ENCODE results near the gene SPRR1A. TPM values are rescaled to one million over a fixed set of nuclear protein-coding genes. Genes with fewer than 3 reads are reported as not detected.

Gene SPRR1A
- total and polyA plus RNA-seq, 10 of the 15 experiments (the other 5 are each of a cell fraction or from before 2014, with no cell fraction given) = not detected

GRCh38 chr1:152964536-152964935 is 19.3 kb upstream of the SPRR1A start:
- no peak overlapping the region for H3K4me2 ChIP-seq (ENCODE audit: control insufficient read depth, insufficient read depth)
- no peaks in the 10 kb centered on the region for H4K20me1 ChIP-seq (ENCODE audit: control insufficient read depth, insufficient read depth)
- H3K36me3 ChIP-seq (ENCODE audit: control insufficient read depth in 2 of 2, insufficient read depth in 2 of 2, low read length in 1 of 2) = no peaks in the 10 kb centered on the region
- ChIA-PET SMC1A (ENCODE audit: uncharacterized antibody, unreplicated experiment) (interaction anchor here (1.2 to 1.4 kb wide), 2 partner anchors 12 to 228 kb away, joined by 3 to 5 read pairs; no protein-coding TSS in a partner anchor), RAD21 (ENCODE audit: unreplicated experiment) (interaction anchor here (0.7 kb wide), 1 partner anchor 10 kb away, joined by 3 read pairs; no protein-coding TSS in a partner anchor), CTCF (interaction anchor here (1.2 to 7.6 kb wide), 4 partner anchors 94 to 313 kb away, joined by 3 to 66 read pairs (median 5); no protein-coding TSS in a partner anchor), POLR2A (no interaction called here)
- H3K27ac ChIP-seq (ENCODE audit: control insufficient read depth, insufficient read depth) = no peak overlapping the region
- no peaks in the 10 kb centered on the region for H3K79me2 ChIP-seq (ENCODE audit: control insufficient read depth, insufficient read depth, low read length)
- ATAC-seq (no peak), FAIRE-seq (no peak), DNase-seq (ENCODE audit: low read depth, low spot score) (no peak)
- in situ Hi-C loops (cut with MboI) = no loop called here
- BruUV-seq (replicated peaks) = no TSS peak
- H3K27me3 ChIP-seq (replicated peaks in 1 of 2; ENCODE audit: control insufficient read depth in 2 of 2, insufficient read depth in 2 of 2, low read length in 1 of 2) = no peaks in the 10 kb centered on the region; a peak in 1 of 4 replicates
- WGBS (ENCODE audit: insufficient coverage, insufficient replicate concordance, low lambda C conversion rate, missing lambda C conversion rate) = 0% methylated on average over 1 of the region's 1 CpG
- H3K9me3 ChIP-seq (replicated peaks; ENCODE audit: control insufficient read depth, insufficient read depth, low read length) = no peaks in the 10 kb centered on the region
- intact Hi-C loops (cut with micrococcal nuclease; ENCODE audit: unreplicated experiment) = loop anchor here (10.0 kb wide), 1 partner anchor 260 kb away; no protein-coding TSS in a partner anchor
- H2AFZ ChIP-seq (ENCODE audit: control insufficient read depth, low read depth, low read length) = no peak overlapping the region
- peaks cover 6% of the 10 kb centered on the region; the same call in 1 of the 2 replicates for H3K4me1 ChIP-seq (ENCODE audit: control insufficient read depth, insufficient read depth, low read length)
- no peak overlapping the region for H3K4me3 ChIP-seq
- H3K9ac ChIP-seq (ENCODE audit: control insufficient read depth, insufficient read depth, low read length) = no peak overlapping the region
- TF ChIP-seq CBX5 (IDR thresholded peaks at IDR 0.05; ENCODE audit: low read depth) (no peak), IRF4 (IDR thresholded peaks at IDR 0.05; ENCODE audit: low read depth, low read length) (no peak), BRCA1 (IDR thresholded peaks at IDR 0.05; ENCODE audit: low read depth, low read length) (no peak), ZBTB33 (IDR thresholded peaks at IDR 0.05) (no peak), ZBTB4 (CRISPR knock-in tag; IDR thresholded peaks at IDR 0.05) (no peak), SMAD5 (IDR thresholded peaks at IDR 0.05; ENCODE audit: low read depth) (no peak), NR2C1 (IDR thresholded peaks at IDR 0.05) (no peak), IKZF2 (IDR thresholded peaks at IDR 0.05) (no peak), MEF2B (IDR thresholded peaks at IDR 0.05; ENCODE audit: partially characterized antibody, poor library complexity, severe bottlenecking) (no peak), SP1 (IDR thresholded peaks at IDR 0.05; ENCODE audit: low read depth, low read length) (no peak), RBBP5 (conservative IDR thresholded peaks at IDR 0.05) (no peak), RB1 (IDR thresholded peaks at IDR 0.05; ENCODE audit: borderline replicate concordance) (no peak), CEBPZ (IDR thresholded peaks at IDR 0.05; ENCODE audit: low read depth, low read length) (no peak)

Data from GM12878 (cell line).